Activated T-helper 1 cell treated with anti-CD3 and anti-CD28 coated beads, Interleukin-12 subunit alpha, Interleukin-12 subunit beta, Interleukin-2, Interleukin-4 antibody, amounts not matched to agents 30 ng/mL and 10 ng/mL and 1 ng/mL, durations not matched to agents 14 hours and 24 hours and 36 hours (primary cell): ENCODE results near the gene CDIPT. TPM values are rescaled to one million over a fixed set of nuclear protein-coding genes. Genes with fewer than 3 reads are reported as not detected.
A peak's percentile ranks its signal among the peaks of the same experiment; 100 is the strongest.

ENCODE experiments used
- DNase-seq: peaks from one replicate; pipeline ENCODE4 v3.0.0; 2021; ENCODE audit warnings: low spot score
- H3K27ac Mint-ChIP-seq: one replicate; pipeline ENCODE4 v1.8.0; 2021; ENCODE audit warnings: mild to moderate bottlenecking, mixed read lengths
- H3K27me3 Mint-ChIP-seq: one replicate; pipeline ENCODE4 v1.8.0; 2022; ENCODE audit warnings: mild to moderate bottlenecking, moderate library complexity, mixed read lengths; ENCODE audit not compliant: insufficient read depth
- H3K36me3 Mint-ChIP-seq: one replicate; pipeline ENCODE4 v1.8.0; 2021; ENCODE audit warnings: low read depth, mixed read lengths
- H3K4me1 Mint-ChIP-seq: one replicate; pipeline ENCODE4 v1.8.0; 2021; ENCODE audit warnings: low read depth, mixed read lengths
- H3K4me3 Mint-ChIP-seq: one replicate; pipeline ENCODE4 v1.8.0; 2021; ENCODE audit warnings: mild to moderate bottlenecking, moderate library complexity, mixed read lengths
- H3K9me3 Mint-ChIP-seq: one replicate; pipeline ENCODE4 v1.8.0; 2021; ENCODE audit warnings: mixed read lengths
- intact Hi-C: fragments of 100-400 bp; cut with micrococcal nuclease; formaldehyde crosslinking; loops from one replicate; pipeline ENCODE4 v1.15.1; 2024
- total RNA-seq: library from RNA; stranded (reverse); gene quantifications from 2 replicates; pipeline ENCODE4 v1.2.3, GENCODE V29; 2022

CDIPT gene
- total RNA-seq, 1 donor from 2014 or later, result 85.5 TPM

DNA sequence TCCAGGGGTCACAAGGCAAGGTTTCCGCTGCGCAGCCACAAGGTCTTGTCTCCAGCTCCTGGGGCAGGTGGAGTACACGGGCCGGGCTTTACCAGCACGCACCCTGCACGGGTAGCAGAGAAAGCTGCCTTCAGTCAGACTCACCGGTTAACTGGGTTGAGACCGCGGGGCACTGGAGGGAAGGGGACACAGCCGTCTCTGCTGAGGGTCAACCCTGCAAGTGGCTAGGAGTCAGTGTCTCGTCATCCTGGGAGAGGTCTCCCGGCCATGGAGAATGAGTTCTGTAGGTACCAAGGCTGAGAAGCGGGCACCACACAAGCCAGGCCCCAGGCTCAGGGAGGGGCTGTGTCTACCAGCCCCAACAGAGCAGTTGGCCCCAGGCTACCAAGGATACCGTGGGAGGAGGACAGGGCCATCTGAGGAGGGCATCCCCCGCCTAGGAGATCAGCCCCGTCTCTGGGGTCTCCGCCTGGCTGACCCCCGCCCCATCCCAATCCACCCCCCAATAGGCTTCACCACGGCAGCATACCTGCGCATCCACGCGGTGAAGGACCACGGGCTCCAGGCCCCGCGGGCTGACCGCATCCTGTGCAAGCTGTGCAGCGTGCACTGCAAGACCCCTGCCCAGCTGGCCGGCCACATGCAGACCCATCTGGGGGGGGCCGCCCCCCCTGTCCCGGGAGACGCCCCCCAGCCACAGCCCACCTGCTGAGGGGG is 53.8 kb downstream of the CDIPT start:
- peak overlapping the region; percentile 94 for H3K27ac Mint-ChIP-seq
- intact Hi-C loops, result loop anchor here (2.0 to 5.0 kb wide), 10 partner anchors 62 to 987 kb away; partner anchors contain the start of genes ALDOA, ATXN2L, C16orf54 and C16orf92

More for the DNA sequence above, 53.8 kb downstream of the CDIPT start:
- H3K36me3 Mint-ChIP-seq, result peaks cover 35% of the 10 kb centered on the region
- no peaks in the 10 kb centered on the region for H3K9me3 Mint-ChIP-seq
- peak overlapping the region; percentile 90 for H3K4me3 Mint-ChIP-seq
- no peak for DNase-seq
- no peaks in the 10 kb centered on the region for H3K27me3 Mint-ChIP-seq
- H3K4me1 Mint-ChIP-seq, result peaks cover 43% of the 10 kb centered on the region

Other genes with a start within 250 kb of the CDIPT start
- gene SPN, start 200.0 kb downstream of the CDIPT start, total RNA-seq, result 191 and 196 TPM in 2 replicates
- gene QPRT, start 184.0 kb downstream of the CDIPT start, total RNA-seq, result 6.3 and 6.5 TPM in 2 replicates
- gene C16orf54, start 117.2 kb downstream of the CDIPT start, total RNA-seq, result 21.3 and 24.6 TPM in 2 replicates
- gene ZG16, start 85.0 kb downstream of the CDIPT start, total RNA-seq, result not detected in 2 replicates
- 134 and 140 TPM in 2 replicates for gene KIF22, start 72.5 kb downstream of the CDIPT start, total RNA-seq
- 365 and 380 TPM in 2 replicates for gene MAZ, start 56.7 kb downstream of the CDIPT start, total RNA-seq
- gene PRRT2, start 51.0 kb downstream of the CDIPT start, total RNA-seq, result 1.0 and 1.3 TPM in 2 replicates
- gene PAGR1, start 47.1 kb downstream of the CDIPT start, total RNA-seq, result 29.2 and 30.8 TPM in 2 replicates
- 117 and 124 TPM in 2 replicates for gene MVP, start 42.8 kb downstream of the CDIPT start, total RNA-seq
- 0.16 and 0.32 TPM in 2 replicates for gene SEZ6L2, start 36.3 kb upstream of the CDIPT start, total RNA-seq
- 4.2 and 4.7 TPM in 2 replicates for gene ASPHD1, start 37.3 kb upstream of the CDIPT start, total RNA-seq
- 53.7 and 58.2 TPM in 2 replicates for gene KCTD13, start 63.0 kb upstream of the CDIPT start, total RNA-seq
- gene TMEM219, start 98.9 kb upstream of the CDIPT start, total RNA-seq, result 41.5 and 43.7 TPM in 2 replicates
- 38.5 and 39.7 TPM in 2 replicates for gene TAOK2, start 110.6 kb upstream of the CDIPT start, total RNA-seq
- gene HIRIP3, start 132.4 kb upstream of the CDIPT start, total RNA-seq, result 48.8 and 50.1 TPM in 2 replicates
- gene INO80E, start 133.0 kb upstream of the CDIPT start, total RNA-seq, result 128 and 137 TPM in 2 replicates
- gene DOC2A, start 147.8 kb upstream of the CDIPT start, total RNA-seq, result 2.0 and 2.3 TPM in 2 replicates
- not detected in 2 replicates for gene C16orf92, start 160.0 kb upstream of the CDIPT start, total RNA-seq
- 1.6 and 1.9 TPM in 2 replicates for gene TLCD3B, start 168.0 kb upstream of the CDIPT start, total RNA-seq
- gene ALDOA, start 202.5 kb upstream of the CDIPT start, total RNA-seq, result 1,715 and 1,718 TPM in 2 replicates
- 133 and 147 TPM in 2 replicates for gene PPP4C, start 212.8 kb upstream of the CDIPT start, total RNA-seq
- gene TBX6, start 228.7 kb upstream of the CDIPT start, total RNA-seq, result 1.6 and 1.8 TPM in 2 replicates
- 14.5 and 15.1 TPM in 2 replicates for gene YPEL3, start 233.0 kb upstream of the CDIPT start, total RNA-seq